ENCODE data around the gene RPTOR.

The RPTOR gene

DNA sequence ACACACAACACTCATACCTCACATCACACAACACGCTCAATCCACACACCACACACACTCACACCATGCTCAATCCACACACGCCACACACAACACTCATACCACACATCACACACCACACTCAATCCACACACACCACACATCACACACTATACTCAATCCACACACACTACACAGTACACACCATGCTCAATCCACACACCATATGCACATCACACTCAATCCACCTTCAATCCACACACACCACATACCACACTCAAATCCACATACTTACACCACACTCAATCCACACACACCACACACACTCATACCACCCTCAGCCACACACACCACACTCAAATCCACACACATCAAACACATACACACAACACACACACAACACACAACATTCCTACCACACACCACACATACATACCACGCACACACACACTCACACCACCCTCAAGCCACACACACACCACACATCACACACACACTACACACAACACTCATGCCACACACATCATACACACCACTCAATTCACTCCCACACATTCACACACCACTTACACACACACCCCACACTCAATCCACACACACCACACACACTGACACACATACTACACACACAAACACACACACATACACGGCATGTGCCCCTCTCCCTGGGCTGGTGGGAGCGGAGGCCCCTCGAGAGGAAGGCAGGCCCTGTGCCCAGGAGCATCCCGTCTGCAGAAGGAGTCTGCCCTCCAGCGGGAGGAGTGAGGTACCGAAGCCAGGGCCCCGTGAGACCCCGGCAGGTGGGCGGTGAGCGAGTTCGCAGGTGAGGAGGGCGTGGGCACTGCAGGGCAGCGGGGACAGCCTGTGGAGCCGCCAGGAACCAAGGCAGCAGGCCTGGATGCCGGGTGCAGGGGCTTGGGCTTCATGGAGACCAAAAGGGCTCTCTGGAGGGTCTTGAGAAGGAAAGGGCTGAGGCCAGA, 33.1 kb upstream of the RPTOR start (continued):
- TF ChIP-seq, protein P1, sequence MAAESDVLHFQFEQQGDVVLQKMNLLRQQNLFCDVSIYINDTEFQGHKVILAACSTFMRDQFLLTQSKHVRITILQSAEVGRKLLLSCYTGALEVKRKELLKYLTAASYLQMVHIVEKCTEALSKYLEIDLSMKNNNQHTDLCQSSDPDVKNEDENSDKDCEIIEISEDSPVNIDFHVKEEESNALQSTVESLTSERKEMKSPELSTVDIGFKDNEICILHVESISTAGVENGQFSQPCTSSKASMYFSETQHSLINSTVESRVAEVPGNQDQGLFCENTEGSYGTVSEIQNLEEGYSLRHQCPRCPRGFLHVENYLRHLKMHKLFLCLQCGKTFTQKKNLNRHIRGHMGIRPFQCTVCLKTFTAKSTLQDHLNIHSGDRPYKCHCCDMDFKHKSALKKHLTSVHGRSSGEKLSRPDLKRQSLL (tag by site-specific recombination; IDR thresholded peaks at IDR 0.05): no peak
- TF ChIP-seq ZNF621 (tag by site-specific recombination; IDR thresholded peaks at IDR 0.05) (no peak), ZNF391 (tag by site-specific recombination; IDR thresholded peaks at IDR 0.05; ENCODE audit: borderline replicate concordance, low read depth) (no peak), ZNF114 (tag by site-specific recombination; IDR thresholded peaks at IDR 0.05) (0 out of 2 replicates have a peak, but pooled peaks have one; percentile 70), ZNF214 (tag by site-specific recombination; IDR thresholded peaks at IDR 0.05; ENCODE audit: borderline replicate concordance) (no peak), ZNF776 (tag by site-specific recombination; IDR thresholded peaks at IDR 0.05; ENCODE audit: borderline replicate concordance) (peak; percentile 15; the same call in 1 of the 2 replicates)

DNA sequence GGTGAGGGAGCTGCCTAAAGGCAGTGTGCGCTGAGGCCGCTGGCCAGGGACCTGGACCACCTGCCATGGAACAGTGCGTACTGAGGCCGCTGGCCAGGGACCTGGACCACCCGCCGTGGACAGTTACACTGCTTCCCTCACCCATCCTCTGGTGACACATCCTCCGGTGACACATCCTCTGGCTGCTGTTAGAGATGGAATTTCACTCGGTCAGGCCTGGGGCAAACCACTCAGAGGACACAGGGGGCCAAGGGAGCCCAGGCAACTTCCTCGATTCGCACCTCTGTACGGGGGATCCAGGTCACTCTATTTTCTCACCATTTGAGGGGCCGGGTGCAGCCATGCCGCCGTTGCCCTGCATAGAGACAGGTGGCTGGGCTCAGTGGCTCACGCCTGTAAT, 32.4 kb upstream of the RPTOR start:
- ChIA-PET POLR2A (interaction anchor here (0.6 kb wide), 1 partner anchor 19 kb away, joined by 3 read pairs; no protein-coding TSS in a partner anchor), CTCF (no interaction called here)
- Histone ChIP-seq H3K36me3 (ENCODE audit: control insufficient read depth in 2 of 2, insufficient read depth in 1 of 2, low read length in 2 of 2) (no peaks in the 10 kb centered on the region), H3K4me1 (ENCODE audit: control insufficient read depth, insufficient read depth, low read length) (no peaks in the 10 kb centered on the region), H3K9me3 (ENCODE audit: control insufficient read depth, insufficient read depth, low read depth, low read length) (no peaks in the 10 kb centered on the region), H3K4me3 (ENCODE audit: low read depth, low read length) (no peak overlapping the region), H3K27ac (ENCODE audit: extremely low read depth, low read depth, low read length) (no peak overlapping the region)
- TF ChIP-seq, protein P2, sequence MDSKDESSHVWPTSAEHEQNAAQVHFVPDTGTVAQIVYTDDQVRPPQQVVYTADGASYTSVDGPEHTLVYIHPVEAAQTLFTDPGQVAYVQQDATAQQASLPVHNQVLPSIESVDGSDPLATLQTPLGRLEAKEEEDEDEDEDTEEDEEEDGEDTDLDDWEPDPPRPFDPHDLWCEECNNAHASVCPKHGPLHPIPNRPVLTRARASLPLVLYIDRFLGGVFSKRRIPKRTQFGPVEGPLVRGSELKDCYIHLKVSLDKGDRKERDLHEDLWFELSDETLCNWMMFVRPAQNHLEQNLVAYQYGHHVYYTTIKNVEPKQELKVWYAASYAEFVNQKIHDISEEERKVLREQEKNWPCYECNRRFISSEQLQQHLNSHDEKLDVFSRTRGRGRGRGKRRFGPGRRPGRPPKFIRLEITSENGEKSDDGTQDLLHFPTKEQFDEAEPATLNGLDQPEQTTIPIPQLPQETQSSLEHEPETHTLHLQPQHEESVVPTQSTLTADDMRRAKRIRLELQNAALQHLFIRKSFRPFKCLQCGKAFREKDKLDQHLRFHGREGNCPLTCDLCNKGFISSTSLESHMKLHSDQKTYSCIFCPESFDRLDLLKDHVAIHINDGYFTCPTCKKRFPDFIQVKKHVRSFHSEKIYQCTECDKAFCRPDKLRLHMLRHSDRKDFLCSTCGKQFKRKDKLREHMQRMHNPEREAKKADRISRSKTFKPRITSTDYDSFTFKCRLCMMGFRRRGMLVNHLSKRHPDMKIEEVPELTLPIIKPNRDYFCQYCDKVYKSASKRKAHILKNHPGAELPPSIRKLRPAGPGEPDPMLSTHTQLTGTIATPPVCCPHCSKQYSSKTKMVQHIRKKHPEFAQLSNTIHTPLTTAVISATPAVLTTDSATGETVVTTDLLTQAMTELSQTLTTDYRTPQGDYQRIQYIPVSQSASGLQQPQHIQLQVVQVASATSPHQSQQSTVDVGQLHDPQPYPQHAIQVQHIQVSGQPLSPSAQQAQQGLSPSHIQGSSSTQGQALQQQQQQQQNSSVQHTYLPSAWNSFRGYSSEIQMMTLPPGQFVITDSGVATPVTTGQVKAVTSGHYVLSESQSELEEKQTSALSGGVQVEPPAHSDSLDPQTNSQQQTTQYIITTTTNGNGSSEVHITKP (tag by site-specific recombination; IDR thresholded peaks at IDR 0.05): peak; percentile 55
- TF ChIP-seq, protein P3, sequence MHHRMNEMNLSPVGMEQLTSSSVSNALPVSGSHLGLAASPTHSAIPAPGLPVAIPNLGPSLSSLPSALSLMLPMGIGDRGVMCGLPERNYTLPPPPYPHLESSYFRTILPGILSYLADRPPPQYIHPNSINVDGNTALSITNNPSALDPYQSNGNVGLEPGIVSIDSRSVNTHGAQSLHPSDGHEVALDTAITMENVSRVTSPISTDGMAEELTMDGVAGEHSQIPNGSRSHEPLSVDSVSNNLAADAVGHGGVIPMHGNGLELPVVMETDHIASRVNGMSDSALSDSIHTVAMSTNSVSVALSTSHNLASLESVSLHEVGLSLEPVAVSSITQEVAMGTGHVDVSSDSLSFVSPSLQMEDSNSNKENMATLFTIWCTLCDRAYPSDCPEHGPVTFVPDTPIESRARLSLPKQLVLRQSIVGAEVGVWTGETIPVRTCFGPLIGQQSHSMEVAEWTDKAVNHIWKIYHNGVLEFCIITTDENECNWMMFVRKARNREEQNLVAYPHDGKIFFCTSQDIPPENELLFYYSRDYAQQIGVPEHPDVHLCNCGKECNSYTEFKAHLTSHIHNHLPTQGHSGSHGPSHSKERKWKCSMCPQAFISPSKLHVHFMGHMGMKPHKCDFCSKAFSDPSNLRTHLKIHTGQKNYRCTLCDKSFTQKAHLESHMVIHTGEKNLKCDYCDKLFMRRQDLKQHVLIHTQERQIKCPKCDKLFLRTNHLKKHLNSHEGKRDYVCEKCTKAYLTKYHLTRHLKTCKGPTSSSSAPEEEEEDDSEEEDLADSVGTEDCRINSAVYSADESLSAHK (tag by site-specific recombination; IDR thresholded peaks at IDR 0.05): no peak

DNA sequence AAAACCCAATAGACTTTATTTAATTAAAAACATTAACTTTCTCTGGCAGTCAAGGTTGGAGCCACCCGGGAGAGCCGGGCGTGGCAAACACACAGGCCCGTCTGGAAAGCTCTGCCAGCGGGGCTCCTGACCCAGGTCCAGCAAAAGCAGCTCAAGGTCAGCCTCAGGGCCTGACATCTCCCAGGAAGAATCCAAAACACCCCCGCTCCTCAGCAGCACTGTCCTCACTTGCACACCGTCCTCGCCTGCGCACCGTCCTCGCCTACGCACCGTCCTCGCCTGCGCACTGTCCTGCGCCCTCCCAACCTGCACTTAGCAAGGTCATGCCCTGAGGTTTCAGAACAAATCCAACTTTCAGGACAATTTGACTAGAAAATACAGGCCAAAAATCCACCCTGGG, 31.4 kb upstream of the RPTOR start:
- ChIA-PET CTCF (no interaction called here), POLR2A (interaction anchor here (0.5 kb wide), 1 partner anchor 419 kb away, joined by 3 read pairs; no protein-coding TSS in a partner anchor)
- Histone ChIP-seq H3K36me3 (ENCODE audit: control insufficient read depth in 2 of 2, insufficient read depth in 1 of 2, low read length in 2 of 2) (no peaks in the 10 kb centered on the region), H3K9me3 (ENCODE audit: control insufficient read depth, insufficient read depth, low read depth, low read length) (no peaks in the 10 kb centered on the region), H3K4me3 (ENCODE audit: low read depth, low read length) (no peak overlapping the region), H3K27ac (ENCODE audit: extremely low read depth, low read depth, low read length) (no peak overlapping the region), H3K4me1 (ENCODE audit: control insufficient read depth, insufficient read depth, low read length) (no peaks in the 10 kb centered on the region)
- TF ChIP-seq FEZF1 (tag by site-specific recombination; IDR thresholded peaks at IDR 0.05) (no peak), ZNF529 (tag by site-specific recombination; IDR thresholded peaks at IDR 0.05; ENCODE audit: insufficient replicate concordance) (no peak), TRIM28 (IDR thresholded peaks at IDR 0.05; ENCODE audit: borderline replicate concordance, low read length) (no peak)
- TF ChIP-seq, protein P4, sequence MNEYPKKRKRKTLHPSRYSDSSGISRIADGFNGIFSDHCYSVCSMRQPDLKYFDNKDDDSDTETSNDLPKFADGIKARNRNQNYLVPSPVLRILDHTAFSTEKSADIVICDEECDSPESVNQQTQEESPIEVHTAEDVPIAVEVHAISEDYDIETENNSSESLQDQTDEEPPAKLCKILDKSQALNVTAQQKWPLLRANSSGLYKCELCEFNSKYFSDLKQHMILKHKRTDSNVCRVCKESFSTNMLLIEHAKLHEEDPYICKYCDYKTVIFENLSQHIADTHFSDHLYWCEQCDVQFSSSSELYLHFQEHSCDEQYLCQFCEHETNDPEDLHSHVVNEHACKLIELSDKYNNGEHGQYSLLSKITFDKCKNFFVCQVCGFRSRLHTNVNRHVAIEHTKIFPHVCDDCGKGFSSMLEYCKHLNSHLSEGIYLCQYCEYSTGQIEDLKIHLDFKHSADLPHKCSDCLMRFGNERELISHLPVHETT (tag by site-specific recombination; IDR thresholded peaks at IDR 0.05): no peak
- TF ChIP-seq, protein P5, sequence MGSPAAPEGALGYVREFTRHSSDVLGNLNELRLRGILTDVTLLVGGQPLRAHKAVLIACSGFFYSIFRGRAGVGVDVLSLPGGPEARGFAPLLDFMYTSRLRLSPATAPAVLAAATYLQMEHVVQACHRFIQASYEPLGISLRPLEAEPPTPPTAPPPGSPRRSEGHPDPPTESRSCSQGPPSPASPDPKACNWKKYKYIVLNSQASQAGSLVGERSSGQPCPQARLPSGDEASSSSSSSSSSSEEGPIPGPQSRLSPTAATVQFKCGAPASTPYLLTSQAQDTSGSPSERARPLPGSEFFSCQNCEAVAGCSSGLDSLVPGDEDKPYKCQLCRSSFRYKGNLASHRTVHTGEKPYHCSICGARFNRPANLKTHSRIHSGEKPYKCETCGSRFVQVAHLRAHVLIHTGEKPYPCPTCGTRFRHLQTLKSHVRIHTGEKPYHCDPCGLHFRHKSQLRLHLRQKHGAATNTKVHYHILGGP (tag by site-specific recombination; IDR thresholded peaks at IDR 0.05): no peak
- TF ChIP-seq, protein P6, sequence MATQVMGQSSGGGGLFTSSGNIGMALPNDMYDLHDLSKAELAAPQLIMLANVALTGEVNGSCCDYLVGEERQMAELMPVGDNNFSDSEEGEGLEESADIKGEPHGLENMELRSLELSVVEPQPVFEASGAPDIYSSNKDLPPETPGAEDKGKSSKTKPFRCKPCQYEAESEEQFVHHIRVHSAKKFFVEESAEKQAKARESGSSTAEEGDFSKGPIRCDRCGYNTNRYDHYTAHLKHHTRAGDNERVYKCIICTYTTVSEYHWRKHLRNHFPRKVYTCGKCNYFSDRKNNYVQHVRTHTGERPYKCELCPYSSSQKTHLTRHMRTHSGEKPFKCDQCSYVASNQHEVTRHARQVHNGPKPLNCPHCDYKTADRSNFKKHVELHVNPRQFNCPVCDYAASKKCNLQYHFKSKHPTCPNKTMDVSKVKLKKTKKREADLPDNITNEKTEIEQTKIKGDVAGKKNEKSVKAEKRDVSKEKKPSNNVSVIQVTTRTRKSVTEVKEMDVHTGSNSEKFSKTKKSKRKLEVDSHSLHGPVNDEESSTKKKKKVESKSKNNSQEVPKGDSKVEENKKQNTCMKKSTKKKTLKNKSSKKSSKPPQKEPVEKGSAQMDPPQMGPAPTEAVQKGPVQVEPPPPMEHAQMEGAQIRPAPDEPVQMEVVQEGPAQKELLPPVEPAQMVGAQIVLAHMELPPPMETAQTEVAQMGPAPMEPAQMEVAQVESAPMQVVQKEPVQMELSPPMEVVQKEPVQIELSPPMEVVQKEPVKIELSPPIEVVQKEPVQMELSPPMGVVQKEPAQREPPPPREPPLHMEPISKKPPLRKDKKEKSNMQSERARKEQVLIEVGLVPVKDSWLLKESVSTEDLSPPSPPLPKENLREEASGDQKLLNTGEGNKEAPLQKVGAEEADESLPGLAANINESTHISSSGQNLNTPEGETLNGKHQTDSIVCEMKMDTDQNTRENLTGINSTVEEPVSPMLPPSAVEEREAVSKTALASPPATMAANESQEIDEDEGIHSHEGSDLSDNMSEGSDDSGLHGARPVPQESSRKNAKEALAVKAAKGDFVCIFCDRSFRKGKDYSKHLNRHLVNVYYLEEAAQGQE (tag by site-specific recombination; IDR thresholded peaks at IDR 0.05): no peak
